Measurements from ENCODE around the gene NLGN1.

The NLGN1 gene

DNA sequence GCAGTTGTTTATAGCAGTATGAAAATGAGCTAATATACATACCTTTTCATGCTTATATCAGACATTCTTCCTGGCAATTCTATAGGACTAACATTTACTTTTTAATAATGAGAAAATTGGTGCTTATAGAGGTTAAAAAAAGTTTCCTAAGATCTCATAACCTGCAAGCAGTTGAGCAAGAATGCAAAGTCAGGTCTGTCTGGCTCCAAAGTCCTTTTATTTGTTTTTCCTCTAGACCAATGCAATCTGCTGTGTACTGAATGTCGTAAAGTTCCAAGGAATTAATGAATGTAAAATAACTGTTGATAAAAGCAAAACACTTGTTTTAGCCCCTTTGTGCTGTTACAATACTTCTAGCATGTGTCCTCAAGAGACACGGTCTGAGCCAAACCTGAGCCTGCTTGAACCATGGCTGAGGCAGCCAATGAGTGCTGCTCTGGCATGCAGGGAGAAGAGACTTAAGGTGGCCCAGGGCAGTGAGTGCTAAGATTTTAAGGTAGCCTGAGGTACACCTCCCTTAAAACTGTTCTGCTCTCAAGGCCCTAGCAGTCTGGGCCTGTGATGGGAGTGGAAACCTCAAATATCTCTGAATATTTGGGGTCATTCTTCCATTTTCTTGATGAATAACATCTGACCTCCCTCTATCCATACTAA lies 906.5 kb downstream of the NLGN1 start:
- no peak for TF ChIP-seq SIN3A (IDR thresholded peaks at IDR 0.05; ENCODE audit: borderline replicate concordance, insufficient read depth, low read length)
- TF ChIP-seq, protein P1, sequence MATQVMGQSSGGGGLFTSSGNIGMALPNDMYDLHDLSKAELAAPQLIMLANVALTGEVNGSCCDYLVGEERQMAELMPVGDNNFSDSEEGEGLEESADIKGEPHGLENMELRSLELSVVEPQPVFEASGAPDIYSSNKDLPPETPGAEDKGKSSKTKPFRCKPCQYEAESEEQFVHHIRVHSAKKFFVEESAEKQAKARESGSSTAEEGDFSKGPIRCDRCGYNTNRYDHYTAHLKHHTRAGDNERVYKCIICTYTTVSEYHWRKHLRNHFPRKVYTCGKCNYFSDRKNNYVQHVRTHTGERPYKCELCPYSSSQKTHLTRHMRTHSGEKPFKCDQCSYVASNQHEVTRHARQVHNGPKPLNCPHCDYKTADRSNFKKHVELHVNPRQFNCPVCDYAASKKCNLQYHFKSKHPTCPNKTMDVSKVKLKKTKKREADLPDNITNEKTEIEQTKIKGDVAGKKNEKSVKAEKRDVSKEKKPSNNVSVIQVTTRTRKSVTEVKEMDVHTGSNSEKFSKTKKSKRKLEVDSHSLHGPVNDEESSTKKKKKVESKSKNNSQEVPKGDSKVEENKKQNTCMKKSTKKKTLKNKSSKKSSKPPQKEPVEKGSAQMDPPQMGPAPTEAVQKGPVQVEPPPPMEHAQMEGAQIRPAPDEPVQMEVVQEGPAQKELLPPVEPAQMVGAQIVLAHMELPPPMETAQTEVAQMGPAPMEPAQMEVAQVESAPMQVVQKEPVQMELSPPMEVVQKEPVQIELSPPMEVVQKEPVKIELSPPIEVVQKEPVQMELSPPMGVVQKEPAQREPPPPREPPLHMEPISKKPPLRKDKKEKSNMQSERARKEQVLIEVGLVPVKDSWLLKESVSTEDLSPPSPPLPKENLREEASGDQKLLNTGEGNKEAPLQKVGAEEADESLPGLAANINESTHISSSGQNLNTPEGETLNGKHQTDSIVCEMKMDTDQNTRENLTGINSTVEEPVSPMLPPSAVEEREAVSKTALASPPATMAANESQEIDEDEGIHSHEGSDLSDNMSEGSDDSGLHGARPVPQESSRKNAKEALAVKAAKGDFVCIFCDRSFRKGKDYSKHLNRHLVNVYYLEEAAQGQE (IDR thresholded peaks at IDR 0.05; ENCODE audit: insufficient read depth in 1 of 2, low read depth in 2 of 2, low read length in 2 of 2) = no peak
- TF ChIP-seq FOXP2 (optimal IDR thresholded peaks at IDR 0.05; ENCODE audit: borderline replicate concordance, extremely low read depth, extremely low read length, insufficient read depth) = no peak
- TF ChIP-seq POLR2AphosphoS5 (IDR thresholded peaks at IDR 0.05; ENCODE audit: low read depth, low read length) = no peak
- TF ChIP-seq TAF1 (IDR thresholded peaks at IDR 0.05; ENCODE audit: borderline replicate concordance, insufficient read depth, low read length) = no peak

DNA sequence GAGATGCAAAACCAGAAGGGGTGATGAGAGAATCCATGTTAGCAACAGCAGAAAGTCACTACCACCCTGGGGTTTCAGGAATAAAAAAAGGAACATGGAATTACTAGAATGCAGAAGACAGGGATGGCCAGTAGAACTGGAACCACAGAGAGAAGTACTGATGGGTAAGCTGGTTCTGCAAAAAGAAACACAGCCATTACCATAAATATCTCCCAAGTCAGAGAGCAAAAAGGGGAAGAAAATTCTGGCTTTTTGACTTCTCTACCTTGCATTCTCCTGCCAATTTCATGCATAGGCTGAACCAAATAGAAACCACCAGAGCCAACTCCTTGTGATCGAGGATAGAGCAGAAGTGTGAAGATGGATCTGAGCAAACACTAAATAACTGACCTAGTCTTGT lies 911.2 kb downstream of the NLGN1 start:
- TF ChIP-seq TAF1 (IDR thresholded peaks at IDR 0.05; ENCODE audit: borderline replicate concordance, insufficient read depth, low read length) (no peak), FOXP2 (optimal IDR thresholded peaks at IDR 0.05; ENCODE audit: borderline replicate concordance, extremely low read depth, extremely low read length, insufficient read depth) (no peak), POLR2AphosphoS5 (IDR thresholded peaks at IDR 0.05; ENCODE audit: low read depth, low read length) (no peak), SIN3A (IDR thresholded peaks at IDR 0.05; ENCODE audit: borderline replicate concordance, insufficient read depth, low read length) (no peak)
- TF ChIP-seq, protein P1 (IDR thresholded peaks at IDR 0.05; ENCODE audit: insufficient read depth in 1 of 2, low read depth in 2 of 2, low read length in 2 of 2) = no peak

DNA sequence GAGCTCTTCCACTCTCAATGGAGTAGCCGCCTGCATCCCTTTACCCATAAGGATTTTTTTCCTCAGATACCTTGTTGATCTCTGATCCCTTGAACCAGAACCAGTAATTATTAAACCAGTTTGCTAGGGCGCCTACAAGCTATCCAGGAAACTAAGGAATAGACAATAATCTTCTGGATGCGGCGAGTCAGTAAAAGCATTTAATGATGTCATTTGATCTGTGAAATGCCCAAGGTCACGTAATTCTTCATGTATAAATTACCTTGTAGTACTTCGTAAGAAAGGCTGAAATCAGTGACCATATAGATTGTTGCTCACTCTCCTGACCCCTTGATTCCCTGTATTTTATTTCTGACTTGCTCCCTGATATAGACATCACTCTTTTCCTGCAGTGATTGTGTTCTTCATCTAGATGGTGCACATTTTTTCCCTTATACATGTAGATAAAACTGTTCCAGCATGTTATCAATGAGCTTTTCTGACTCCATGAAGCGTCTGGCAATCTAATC lies 913.0 kb downstream of the NLGN1 start:
- TF ChIP-seq, protein P1 (IDR thresholded peaks at IDR 0.05; ENCODE audit: insufficient read depth in 1 of 2, low read depth in 2 of 2, low read length in 2 of 2) = no peak
- TF ChIP-seq POLR2AphosphoS5 (IDR thresholded peaks at IDR 0.05; ENCODE audit: low read depth, low read length) = no peak

DNA sequence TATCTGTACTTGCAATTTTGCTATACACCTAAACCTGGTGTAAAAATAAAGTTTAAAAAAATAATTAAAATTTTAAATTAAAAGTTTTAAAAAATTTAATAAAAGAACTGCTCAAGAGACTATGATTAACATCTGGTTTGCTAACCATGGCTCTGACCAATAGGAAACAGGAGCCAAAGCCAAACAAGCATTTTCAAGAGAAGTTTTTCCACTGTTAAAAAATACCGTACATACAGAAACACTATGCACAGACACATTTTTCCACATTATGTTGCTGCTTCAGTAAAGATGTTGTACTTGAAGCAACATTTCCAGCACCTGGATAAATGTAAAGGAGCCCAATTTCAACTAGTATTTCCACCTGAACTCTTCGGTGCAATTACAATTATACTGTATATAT lies 917.7 kb downstream of the NLGN1 start:
- no peak for TF ChIP-seq TAF1 (IDR thresholded peaks at IDR 0.05; ENCODE audit: borderline replicate concordance, insufficient read depth, low read length)
- no peak for TF ChIP-seq POLR2AphosphoS5 (IDR thresholded peaks at IDR 0.05; ENCODE audit: low read depth, low read length)
- TF ChIP-seq, protein P1 (IDR thresholded peaks at IDR 0.05; ENCODE audit: insufficient read depth in 1 of 2, low read depth in 2 of 2, low read length in 2 of 2) = no peak
- TF ChIP-seq FOXP2 (optimal IDR thresholded peaks at IDR 0.05; ENCODE audit: borderline replicate concordance, extremely low read depth, extremely low read length, insufficient read depth) = no peak
- TF ChIP-seq SIN3A (IDR thresholded peaks at IDR 0.05; ENCODE audit: borderline replicate concordance, insufficient read depth, low read length) = no peak

DNA sequence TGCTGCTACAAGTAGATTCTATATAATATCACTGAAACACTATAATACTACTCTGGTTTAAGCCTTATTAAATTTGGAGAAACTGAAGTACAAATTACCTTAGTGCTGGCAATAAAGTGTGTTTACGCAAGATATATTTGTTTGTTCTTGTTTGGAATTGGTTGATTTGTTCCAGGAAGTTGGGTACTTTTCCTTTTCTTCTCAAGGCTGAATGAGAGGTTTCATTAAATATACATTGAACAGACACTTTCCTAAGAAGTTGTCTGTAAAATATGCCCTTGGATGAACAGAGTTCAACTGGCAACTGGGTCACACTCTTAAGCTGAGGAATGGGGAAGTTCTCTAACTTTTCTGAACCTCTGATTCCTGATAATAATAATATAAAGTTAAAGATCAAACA lies 919.5 kb downstream of the NLGN1 start:
- no peak for TF ChIP-seq SIN3A (IDR thresholded peaks at IDR 0.05; ENCODE audit: borderline replicate concordance, insufficient read depth, low read length)
- no peak for TF ChIP-seq TAF1 (IDR thresholded peaks at IDR 0.05; ENCODE audit: borderline replicate concordance, insufficient read depth, low read length)
- TF ChIP-seq POLR2AphosphoS5 (IDR thresholded peaks at IDR 0.05; ENCODE audit: low read depth, low read length) = no peak
- TF ChIP-seq FOXP2 (optimal IDR thresholded peaks at IDR 0.05; ENCODE audit: borderline replicate concordance, extremely low read depth, extremely low read length, insufficient read depth) = no peak
- TF ChIP-seq, protein P1 (IDR thresholded peaks at IDR 0.05; ENCODE audit: insufficient read depth in 1 of 2, low read depth in 2 of 2, low read length in 2 of 2) = no peak
